Mesothelial cell of epicardium (in vitro differentiated cells): ENCODE results near the gene SHC2. TPM values are rescaled to one million over a fixed set of nuclear protein-coding genes. Genes with fewer than 3 reads are reported as not detected.

Source experiments
- DNase-seq, 2 experiments: peaks; one replicate each; pipeline ENCODE4 v3.0.0; 2021; ENCODE audit warnings: low spot score in 2 of 2; ENCODE audit not compliant: unreplicated experiment in 2 of 2
- H3K27ac Mint-ChIP-seq: 2 replicates; pipeline ENCODE4 v1.8.0; 2021; ENCODE audit warnings: mixed read lengths
- H3K27me3 Mint-ChIP-seq: 2 replicates; pipeline ENCODE4 v1.8.0; 2021; ENCODE audit warnings: low read depth, mixed read lengths
- H3K36me3 Mint-ChIP-seq: 2 replicates; pipeline ENCODE4 v1.8.0; 2021; ENCODE audit warnings: mixed read lengths
- H3K4me1 Mint-ChIP-seq: 2 replicates; pipeline ENCODE4 v1.8.0; 2021; ENCODE audit warnings: mixed read lengths
- H3K4me3 Mint-ChIP-seq: 2 replicates; pipeline ENCODE4 v1.8.0; 2021; ENCODE audit warnings: mild to moderate bottlenecking, moderate library complexity, mixed read lengths
- H3K9me3 Mint-ChIP-seq: 2 replicates; pipeline ENCODE4 v1.8.0; 2021; ENCODE audit warnings: mixed read lengths
- CTCF ChIP-seq: fragments of 200-600 bp; sonication (generic); IDR thresholded peaks from one replicate; pipeline ENCODE4 v1.5.0; 2021; ENCODE audit warnings: antibody characterized with exemption; ENCODE audit not compliant: unreplicated experiment
- total RNA-seq: library from RNA; stranded (reverse); gene quantifications from 3 replicates; pipeline ENCODE4 v1.2.1, GENCODE V29; 2021

Gene SHC2
- total RNA-seq, 1 donor from 2014 or later = 86.4 TPM

GRCh38 chr19:475360-475759 lies 14.5 kb upstream of the SHC2 start:
- no peak overlapping the region for H3K27ac Mint-ChIP-seq
- no peak for DNase-seq
- peaks cover 2% of the 10 kb centered on the region for H3K27me3 Mint-ChIP-seq
- no peak overlapping the region for H3K4me3 Mint-ChIP-seq
- peaks cover 5% of the 10 kb centered on the region for H3K4me1 Mint-ChIP-seq
- H3K9me3 Mint-ChIP-seq = peaks cover 6% of the 10 kb centered on the region
- TF ChIP-seq CTCF = no peak
- H3K36me3 Mint-ChIP-seq = no peaks in the 10 kb centered on the region

GRCh38 chr19:474126-475078 lies 13.6 kb upstream of the SHC2 start:
- TF ChIP-seq CTCF = no peak

GRCh38 chr19:472005-472858 lies 11.4 kb upstream of the SHC2 start:
- Mint-ChIP-seq H3K27me3 (no peaks in the 10 kb centered on the region), H3K36me3 (no peaks in the 10 kb centered on the region), H3K27ac (no peak overlapping the region), H3K9me3 (no peaks in the 10 kb centered on the region), H3K4me3 (no peak overlapping the region), H3K4me1 (no peaks in the 10 kb centered on the region)
- no peak for DNase-seq
- no peak for TF ChIP-seq CTCF

More at GRCh38 chr19:474126-475078, 13.6 kb upstream of the SHC2 start:
- Mint-ChIP-seq H3K4me1 (no peaks in the 10 kb centered on the region), H3K9me3 (no peaks in the 10 kb centered on the region), H3K36me3 (no peaks in the 10 kb centered on the region), H3K4me3 (no peak overlapping the region), H3K27ac (no peak overlapping the region), H3K27me3 (no peaks in the 10 kb centered on the region)
- no peak for DNase-seq

GRCh38 chr19:470701-471100 lies 9.9 kb upstream of the SHC2 start:
- Mint-ChIP-seq H3K9me3 (no peaks in the 10 kb centered on the region), H3K4me3 (no peak overlapping the region), H3K27ac (no peak overlapping the region), H3K27me3 (no peaks in the 10 kb centered on the region), H3K36me3 (no peaks in the 10 kb centered on the region), H3K4me1 (no peaks in the 10 kb centered on the region)
- no peak for DNase-seq
- TF ChIP-seq CTCF = no peak

- no peaks in the 10 kb centered on the region for H3K4me1 Mint-ChIP-seq
- H3K27ac Mint-ChIP-seq = no peak overlapping the region
- H3K27me3 Mint-ChIP-seq = no peaks in the 10 kb centered on the region
- H3K36me3 Mint-ChIP-seq = no peaks in the 10 kb centered on the region
- no peak for TF ChIP-seq CTCF
- no peaks in the 10 kb centered on the region for H3K9me3 Mint-ChIP-seq
- DNase-seq = no peak
- no peak overlapping the region for H3K4me3 Mint-ChIP-seq
Measured at GRCh38 chr19:469833-470232, 9.0 kb upstream of the SHC2 start.
